SK-N-SH treated with all-trans-retinoic acid at 6 μM for 48 hours (cell line): ENCODE measurements around the gene RNH1.
"Not testable (repeated sequence)": the region's sequence is repeated elsewhere in the genome, so short reads cannot be mapped to it uniquely, and the experiment has no call there.

Experiments used
- ATAC-seq: fragments of 200-7000 bp; cut with Tn5 transposase; 3 replicates; pipeline ENCODE4 v1.9.1; 2020; ENCODE audit warnings: mild to moderate bottlenecking, moderate library complexity
- ARNTL ChIP-seq: fragments of 450-650 bp; formaldehyde crosslinking; IDR thresholded peaks from 2 replicates; pipeline ENCODE4 v1.5.0; 2020; ENCODE audit warnings: low read depth, mild to moderate bottlenecking, moderate library complexity, borderline replicate concordance
- CSRNP3 ChIP-seq: fragments of 250-450 bp; sonication (Bioruptor Pico); IDR thresholded peaks from 2 replicates; pipeline ENCODE4 v1.5.1; 2021; ENCODE audit warnings: mild to moderate bottlenecking, moderate library complexity
- ESRRG ChIP-seq: fragments of 250-450 bp; sonication (Bioruptor Pico); IDR thresholded peaks from 2 replicates; pipeline ENCODE4 v1.6.1; 2021; ENCODE audit warnings: mild to moderate bottlenecking
- GLIS3 ChIP-seq: fragments of 250-450 bp; sonication (Bioruptor Pico); IDR thresholded peaks from 2 replicates; pipeline ENCODE4 v1.5.0; 2020; ENCODE audit warnings: mild to moderate bottlenecking, moderate library complexity
- ISL1 ChIP-seq: fragments of 250-450 bp; sonication (Bioruptor Pico); IDR thresholded peaks from 2 replicates; pipeline ENCODE4 v2.1.2; 2022; ENCODE audit warnings: mild to moderate bottlenecking, moderate library complexity
- OSR1 ChIP-seq: fragments of 250-450 bp; sonication (Bioruptor Pico); IDR thresholded peaks from 2 replicates; pipeline ENCODE4 v1.8.0; 2022; ENCODE audit warnings: moderate library complexity, mild to moderate bottlenecking, inconsistent platforms
- PPARA ChIP-seq: fragments of 250-450 bp; sonication (Bioruptor Pico); IDR thresholded peaks from 2 replicates; pipeline ENCODE4 v1.5.0; 2020; ENCODE audit warnings: mild to moderate bottlenecking, borderline replicate concordance
- SNAI2 ChIP-seq: fragments of 250-450 bp; sonication (Bioruptor Pico); IDR thresholded peaks from 2 replicates; pipeline ENCODE4 v1.5.0; 2020; ENCODE audit warnings: mild to moderate bottlenecking, moderate library complexity
- TSHZ2 ChIP-seq: fragments of 250-450 bp; sonication (Bioruptor Pico); IDR thresholded peaks from 2 replicates; pipeline ENCODE4 v1.5.0; 2020; ENCODE audit warnings: mild to moderate bottlenecking, moderate library complexity
- ZC3H10 ChIP-seq: fragments of 250-450 bp; sonication (Bioruptor Pico); IDR thresholded peaks from 2 replicates; pipeline ENCODE4 v1.5.1; 2021; ENCODE audit warnings: mild to moderate bottlenecking, moderate library complexity
- ZFP3 ChIP-seq: fragments of 250-450 bp; sonication (Bioruptor Pico); IDR thresholded peaks from 2 replicates; pipeline ENCODE4 v1.5.0; 2020; ENCODE audit warnings: mild to moderate bottlenecking, moderate library complexity
- ZNF565 ChIP-seq: fragments of 450-650 bp; formaldehyde crosslinking; conservative IDR thresholded peaks from 2 replicates; pipeline ENCODE4 v1.5.0; 2020; ENCODE audit warnings: low read depth, mild to moderate bottlenecking, moderate library complexity
- ZNF70 ChIP-seq: fragments of 450-650 bp; formaldehyde crosslinking; IDR thresholded peaks from 2 replicates; pipeline ENCODE4 v1.5.0; 2020; ENCODE audit warnings: mild to moderate bottlenecking, moderate library complexity
- ZNF8 ChIP-seq: fragments of 450-650 bp; formaldehyde crosslinking; IDR thresholded peaks from 2 replicates; pipeline ENCODE4 v1.5.0; 2020; ENCODE audit warnings: mild to moderate bottlenecking, moderate library complexity
- TF ChIP-seq, protein P1 (sequence below): fragments of 250-450 bp; sonication (Bioruptor Pico); IDR thresholded peaks from 2 replicates; pipeline ENCODE4 v1.8.0; 2020; ENCODE audit warnings: mild to moderate bottlenecking, moderate library complexity, borderline replicate concordance
- TF ChIP-seq, protein P2 (sequence below): fragments of 250-450 bp; sonication (Bioruptor Pico); IDR thresholded peaks from 2 replicates; pipeline ENCODE4 v1.8.0; 2021; ENCODE audit warnings: low read depth, mild to moderate bottlenecking, moderate library complexity, borderline replicate concordance

RNH1 gene

DNA sequence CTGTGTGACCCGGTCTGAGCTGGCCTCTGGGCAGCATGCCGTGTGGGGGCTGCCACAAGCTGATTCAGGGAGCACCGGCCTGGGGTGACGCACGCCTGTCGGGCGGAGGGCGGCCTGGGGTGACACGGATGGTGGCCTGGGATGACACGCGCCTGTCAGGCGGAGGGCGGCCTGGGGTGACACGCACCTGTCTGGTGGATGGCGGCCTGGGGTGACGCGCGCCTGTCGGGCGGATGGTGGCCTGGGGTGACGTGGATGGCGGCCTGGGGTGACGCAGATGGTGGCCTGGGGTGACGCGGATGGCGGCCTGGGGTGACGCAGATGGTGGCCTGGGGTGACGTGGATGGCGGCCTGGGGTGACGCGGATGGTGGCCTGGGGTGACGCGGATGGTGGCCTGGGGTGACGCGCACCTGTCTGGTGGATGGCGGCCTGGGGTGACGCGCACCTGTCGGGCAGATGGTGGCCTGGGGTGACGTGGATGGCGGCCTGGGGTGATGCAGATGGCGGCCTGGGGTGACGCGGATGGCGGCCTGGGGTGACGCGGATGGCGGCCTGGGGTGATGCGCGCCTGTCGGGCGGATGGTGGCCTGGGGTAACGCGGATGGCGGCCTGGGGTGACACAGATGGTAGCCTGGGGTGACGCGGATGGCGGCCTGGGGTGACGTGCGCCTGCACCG lies 35.4 kb downstream of the RNH1 start:
- TF ChIP-seq GLIS3 (CRISPR knock-in tag) (no peak), ARNTL (CRISPR knock-in tag) (no peak), SNAI2 (CRISPR knock-in tag) (no peak), ZNF70 (no peak), CSRNP3 (CRISPR knock-in tag) (no peak)
- TF ChIP-seq, all 23 proteins: peak for 0
- ATAC-seq: no peak

DNA sequence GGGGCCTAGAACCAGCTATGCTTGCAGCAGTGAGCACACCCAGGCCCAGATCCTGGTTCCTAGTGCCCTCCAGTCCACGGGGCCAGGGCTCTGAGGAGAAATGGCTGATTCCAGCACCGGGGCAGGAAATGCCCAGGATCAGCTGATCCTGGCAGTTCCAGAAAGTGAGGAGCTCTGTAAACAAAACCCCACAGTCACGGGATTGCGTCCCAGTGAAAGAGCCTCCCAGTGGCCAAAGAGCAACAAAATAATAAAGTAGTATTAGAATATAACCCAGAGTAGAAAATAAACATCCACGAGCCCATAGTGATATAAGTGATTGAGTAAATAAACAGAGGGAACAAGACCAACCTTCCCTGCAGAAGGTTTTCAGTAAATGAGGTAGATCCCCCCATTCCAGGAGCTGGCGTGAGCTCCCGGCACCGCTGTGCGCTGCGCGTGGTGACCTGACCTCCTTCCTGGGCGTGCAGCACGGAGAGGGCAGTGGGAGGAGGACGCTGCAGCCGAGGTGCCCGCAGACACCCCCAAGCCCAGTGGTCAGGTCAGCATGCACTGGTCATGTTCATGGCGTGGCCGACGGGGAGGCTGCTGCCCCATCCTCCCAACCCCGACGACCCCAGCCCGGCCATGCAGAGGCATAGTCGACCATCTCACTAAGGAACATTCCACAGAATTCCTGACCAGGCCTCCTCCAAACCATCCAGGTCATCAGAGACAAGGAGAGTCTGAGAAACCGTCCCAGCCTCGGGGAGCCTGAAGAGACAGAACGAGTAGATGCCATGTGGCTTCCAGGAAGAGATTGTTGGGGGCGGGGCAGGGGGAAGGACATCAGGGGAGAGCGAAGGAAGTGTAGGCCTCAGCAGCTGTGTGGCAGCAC lies 37.1 kb downstream of the RNH1 start:
- TF ChIP-seq ZC3H10 (CRISPR knock-in tag) (no peak), OSR1 (CRISPR knock-in tag) (no peak), ARNTL (CRISPR knock-in tag) (no peak), TSHZ2 (CRISPR knock-in tag) (no peak), ZNF8 (no peak), ISL1 (no peak), ZNF70 (no peak), ESRRG (CRISPR knock-in tag) (no peak), GLIS3 (CRISPR knock-in tag) (no peak), PPARA (CRISPR knock-in tag) (no peak), CSRNP3 (CRISPR knock-in tag) (no peak), ZFP3 (CRISPR knock-in tag) (no peak), ZNF565 (CRISPR knock-in tag) (no peak)
- TF ChIP-seq, protein P1, sequence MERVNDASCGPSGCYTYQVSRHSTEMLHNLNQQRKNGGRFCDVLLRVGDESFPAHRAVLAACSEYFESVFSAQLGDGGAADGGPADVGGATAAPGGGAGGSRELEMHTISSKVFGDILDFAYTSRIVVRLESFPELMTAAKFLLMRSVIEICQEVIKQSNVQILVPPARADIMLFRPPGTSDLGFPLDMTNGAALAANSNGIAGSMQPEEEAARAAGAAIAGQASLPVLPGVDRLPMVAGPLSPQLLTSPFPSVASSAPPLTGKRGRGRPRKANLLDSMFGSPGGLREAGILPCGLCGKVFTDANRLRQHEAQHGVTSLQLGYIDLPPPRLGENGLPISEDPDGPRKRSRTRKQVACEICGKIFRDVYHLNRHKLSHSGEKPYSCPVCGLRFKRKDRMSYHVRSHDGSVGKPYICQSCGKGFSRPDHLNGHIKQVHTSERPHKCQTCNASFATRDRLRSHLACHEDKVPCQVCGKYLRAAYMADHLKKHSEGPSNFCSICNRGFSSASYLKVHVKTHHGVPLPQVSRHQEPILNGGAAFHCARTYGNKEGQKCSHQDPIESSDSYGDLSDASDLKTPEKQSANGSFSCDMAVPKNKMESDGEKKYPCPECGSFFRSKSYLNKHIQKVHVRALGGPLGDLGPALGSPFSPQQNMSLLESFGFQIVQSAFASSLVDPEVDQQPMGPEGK (CRISPR knock-in tag): no peak
- TF ChIP-seq, protein P2, sequence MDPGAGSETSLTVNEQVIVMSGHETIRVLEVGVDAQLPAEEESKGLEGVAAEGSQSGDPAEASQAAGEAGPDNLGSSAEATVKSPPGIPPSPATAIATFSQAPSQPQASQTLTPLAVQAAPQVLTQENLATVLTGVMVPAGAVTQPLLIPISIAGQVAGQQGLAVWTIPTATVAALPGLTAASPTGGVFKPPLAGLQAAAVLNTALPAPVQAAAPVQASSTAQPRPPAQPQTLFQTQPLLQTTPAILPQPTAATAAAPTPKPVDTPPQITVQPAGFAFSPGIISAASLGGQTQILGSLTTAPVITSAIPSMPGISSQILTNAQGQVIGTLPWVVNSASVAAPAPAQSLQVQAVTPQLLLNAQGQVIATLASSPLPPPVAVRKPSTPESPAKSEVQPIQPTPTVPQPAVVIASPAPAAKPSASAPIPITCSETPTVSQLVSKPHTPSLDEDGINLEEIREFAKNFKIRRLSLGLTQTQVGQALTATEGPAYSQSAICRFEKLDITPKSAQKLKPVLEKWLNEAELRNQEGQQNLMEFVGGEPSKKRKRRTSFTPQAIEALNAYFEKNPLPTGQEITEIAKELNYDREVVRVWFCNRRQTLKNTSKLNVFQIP (CRISPR knock-in tag): no peak
- peak; percentile 71 for ATAC-seq

GRCh38 chr11:469026-469683 lies 37.9 kb downstream of the RNH1 start:
- ATAC-seq: not testable (repeated sequence)
